GM18909 (cell line): ENCODE results near the gene ABHD3.
"Not testable (repeated sequence)": the region's sequence is repeated elsewhere in the genome, so short reads cannot be mapped to it uniquely, and the experiment has no call there.

Source experiments
- ATAC-seq: cut with Tn5 transposase; IDR thresholded peaks from one replicate; pipeline ENCODE4 v1.9.1; 2021; ENCODE audit warnings: mild to moderate bottlenecking; ENCODE audit not compliant: unreplicated experiment, poor library complexity

The ABHD3 gene

DNA sequence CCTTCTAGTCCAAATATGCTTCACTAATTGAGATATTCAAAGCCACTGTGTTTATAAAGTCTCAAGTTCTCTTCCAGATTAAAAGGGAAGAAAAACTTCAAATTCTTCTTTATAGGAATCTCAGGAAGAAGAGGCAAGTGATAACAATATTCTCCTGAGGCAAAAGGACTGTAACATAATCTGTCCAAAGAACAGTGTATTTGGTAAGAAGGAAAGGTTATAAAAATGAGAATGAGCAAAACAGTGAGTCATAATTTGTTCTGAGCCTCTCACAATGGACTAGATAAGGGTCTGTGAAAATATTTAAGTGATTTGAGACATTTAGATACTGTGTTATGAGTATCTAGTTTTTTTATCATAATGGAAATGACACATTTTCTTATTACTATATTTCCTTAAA lies 48.2 kb downstream of the ABHD3 start:
- ATAC-seq = no peak

DNA sequence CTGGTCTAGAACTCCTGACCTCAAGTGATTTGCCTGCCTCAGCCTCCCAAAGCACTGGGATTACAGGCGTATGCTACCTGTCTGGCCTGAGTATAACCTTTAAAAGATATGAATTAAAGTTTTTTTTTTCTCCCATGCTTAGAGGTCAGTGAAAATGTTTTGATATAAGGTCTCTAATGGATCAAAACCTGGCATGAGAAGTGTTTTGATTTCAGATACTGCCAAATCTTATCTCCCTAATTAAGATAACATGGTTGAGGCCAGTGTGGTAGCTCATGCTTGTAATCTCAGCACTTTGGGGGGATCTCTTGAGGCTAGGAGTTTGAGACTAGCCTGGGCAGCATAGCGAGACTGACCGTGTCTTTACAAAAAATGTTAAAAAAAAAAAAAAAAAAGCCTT lies 51.2 kb downstream of the ABHD3 start:
- ATAC-seq = no peak

DNA sequence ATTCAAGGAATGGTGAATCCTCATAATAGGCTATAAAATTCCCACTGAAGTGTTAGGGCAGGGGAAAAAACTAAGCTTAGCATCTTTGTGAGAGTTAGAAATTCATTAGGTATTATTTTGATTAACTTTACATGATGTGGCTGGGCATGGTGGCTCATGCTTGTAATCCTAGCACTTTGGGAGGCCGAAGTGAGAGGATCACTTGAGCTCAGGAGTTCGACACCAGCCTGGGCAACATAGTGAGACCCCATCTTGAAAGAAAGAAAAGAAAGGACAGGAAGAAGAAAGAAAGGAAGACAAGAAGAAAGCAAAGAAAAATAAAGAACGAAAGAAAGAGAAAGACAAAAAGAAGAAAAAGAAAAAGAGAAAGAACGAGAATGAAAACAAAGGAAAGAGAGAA lies 52.5 kb downstream of the ABHD3 start:
- ATAC-seq = no peak

DNA sequence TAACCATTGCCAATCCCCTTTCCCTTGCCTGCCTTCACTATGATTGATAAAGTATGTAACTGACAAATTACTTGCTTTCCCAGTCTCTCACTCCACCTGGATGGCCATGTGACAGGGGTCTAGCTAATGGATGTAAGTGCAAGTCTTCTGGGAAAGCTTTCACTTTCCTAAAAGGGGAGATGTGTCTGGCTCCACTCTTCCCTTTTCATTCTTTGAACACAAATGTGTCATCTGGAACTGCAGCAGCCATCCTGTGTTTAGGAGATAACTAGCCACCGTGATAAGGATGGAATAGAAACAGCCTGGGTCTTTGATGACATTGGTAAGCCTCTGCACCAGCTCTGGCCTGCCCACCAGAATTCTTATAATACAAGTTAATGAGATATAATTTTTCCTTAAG lies 54.3 kb downstream of the ABHD3 start:
- ATAC-seq = no peak

DNA sequence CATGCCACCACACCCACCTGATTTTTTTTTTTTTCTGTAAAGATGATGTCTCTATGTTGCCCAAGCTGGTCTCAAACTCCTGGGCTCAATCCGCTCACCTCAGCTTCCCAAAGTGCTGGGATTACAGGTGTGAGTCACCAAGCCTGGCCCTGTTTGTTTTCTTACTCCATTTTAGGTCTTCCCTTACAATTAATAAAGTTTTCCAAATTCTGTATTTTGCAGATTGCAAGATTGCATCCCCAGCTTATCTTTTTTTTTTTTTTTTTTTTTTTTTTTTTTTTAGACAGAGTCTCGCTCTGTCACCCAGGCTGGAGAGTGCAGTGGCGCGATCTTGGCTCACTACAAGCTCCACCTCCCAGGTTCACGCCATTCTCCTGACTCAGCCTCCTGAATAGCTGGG lies 64.2 kb downstream of the ABHD3 start:
- ATAC-seq = not testable (repeated sequence)

DNA sequence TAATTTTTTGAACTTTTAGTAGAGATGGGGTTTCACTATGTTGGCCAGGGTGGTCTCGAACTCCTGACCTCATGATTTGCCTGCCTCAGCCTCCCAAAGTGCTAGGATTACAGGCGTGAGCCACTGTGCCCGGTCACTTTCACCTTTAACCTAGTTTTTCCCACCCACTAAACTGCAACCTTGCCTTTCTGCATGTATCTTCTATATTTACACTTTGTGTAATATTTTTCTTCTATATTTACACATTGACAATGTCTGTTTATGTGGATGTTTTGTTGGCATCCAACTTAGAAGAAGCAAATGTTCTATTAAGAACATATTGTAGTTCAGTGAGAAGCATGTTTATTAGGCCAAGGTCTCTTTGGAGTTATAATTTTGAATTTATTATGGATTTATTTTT lies 65.8 kb downstream of the ABHD3 start:
- ATAC-seq = no peak

DNA sequence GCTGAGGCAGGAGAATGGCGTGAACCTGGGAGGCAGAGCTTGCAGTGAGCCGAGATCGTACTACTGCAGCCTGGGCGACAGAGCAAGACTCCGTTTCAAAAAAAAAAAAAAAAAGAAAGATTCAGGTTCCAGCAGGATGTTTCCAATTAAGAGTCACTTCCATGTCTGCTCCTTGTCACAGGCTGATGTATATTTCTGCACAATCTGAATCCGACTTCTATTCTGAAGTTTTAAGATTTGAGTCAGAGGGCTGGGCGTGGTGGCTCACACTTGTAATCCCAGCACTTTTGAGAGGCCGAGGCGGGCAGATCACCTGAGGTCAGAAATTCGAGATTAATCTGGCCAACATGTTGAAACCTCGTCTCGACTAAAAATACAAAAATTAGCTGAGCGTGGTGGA lies 67.8 kb downstream of the ABHD3 start:
- ATAC-seq = no peak

DNA sequence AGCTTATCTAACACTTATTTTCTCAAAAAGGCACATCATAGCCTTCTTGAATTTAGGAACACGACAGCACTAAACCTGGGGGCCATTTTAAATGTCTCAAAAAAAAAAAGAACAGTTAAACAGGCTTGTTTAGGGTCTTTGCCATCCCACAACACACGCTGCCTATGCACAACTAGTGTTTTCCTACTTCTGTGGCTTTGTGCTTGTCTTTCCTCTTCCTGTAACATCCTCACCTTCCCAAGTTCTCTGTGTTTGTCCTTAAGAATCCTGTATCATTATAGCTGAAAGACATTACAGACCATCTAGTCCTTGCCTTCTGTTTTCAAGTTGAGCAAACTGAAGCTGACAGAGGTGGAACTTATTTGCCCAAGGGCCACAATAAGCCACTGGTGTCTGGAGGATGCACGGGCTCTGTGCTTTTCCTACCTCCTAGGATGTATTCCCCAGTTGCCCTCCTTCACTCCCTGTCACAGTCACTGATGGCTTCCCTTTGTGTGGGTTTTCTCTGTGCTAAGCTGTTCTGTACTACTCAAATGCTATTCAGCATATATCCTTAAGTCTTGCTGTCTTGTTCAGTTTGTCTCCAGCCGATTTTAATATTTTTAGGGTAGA lies 69.9 kb downstream of the ABHD3 start:
- ATAC-seq = no peak

DNA sequence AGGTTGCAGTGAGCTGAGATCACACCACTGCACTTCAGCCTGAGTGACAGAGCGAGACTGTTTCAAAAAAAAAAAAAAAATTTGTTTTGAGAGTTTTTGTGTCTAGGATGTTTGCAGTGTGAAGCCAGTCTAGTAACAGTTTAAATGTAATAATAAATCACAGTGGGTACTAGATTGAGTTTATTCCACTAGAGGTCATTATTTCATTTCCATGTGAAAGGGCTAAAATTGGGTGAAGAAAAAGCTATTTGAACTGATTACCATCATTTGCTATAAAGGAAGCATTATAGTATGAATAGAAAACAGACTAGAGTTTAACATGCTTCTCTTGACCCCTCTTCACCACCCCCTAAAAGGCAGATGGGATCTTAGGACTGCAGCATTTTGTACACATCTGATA lies 72.2 kb downstream of the ABHD3 start:
- no peak for ATAC-seq

DNA sequence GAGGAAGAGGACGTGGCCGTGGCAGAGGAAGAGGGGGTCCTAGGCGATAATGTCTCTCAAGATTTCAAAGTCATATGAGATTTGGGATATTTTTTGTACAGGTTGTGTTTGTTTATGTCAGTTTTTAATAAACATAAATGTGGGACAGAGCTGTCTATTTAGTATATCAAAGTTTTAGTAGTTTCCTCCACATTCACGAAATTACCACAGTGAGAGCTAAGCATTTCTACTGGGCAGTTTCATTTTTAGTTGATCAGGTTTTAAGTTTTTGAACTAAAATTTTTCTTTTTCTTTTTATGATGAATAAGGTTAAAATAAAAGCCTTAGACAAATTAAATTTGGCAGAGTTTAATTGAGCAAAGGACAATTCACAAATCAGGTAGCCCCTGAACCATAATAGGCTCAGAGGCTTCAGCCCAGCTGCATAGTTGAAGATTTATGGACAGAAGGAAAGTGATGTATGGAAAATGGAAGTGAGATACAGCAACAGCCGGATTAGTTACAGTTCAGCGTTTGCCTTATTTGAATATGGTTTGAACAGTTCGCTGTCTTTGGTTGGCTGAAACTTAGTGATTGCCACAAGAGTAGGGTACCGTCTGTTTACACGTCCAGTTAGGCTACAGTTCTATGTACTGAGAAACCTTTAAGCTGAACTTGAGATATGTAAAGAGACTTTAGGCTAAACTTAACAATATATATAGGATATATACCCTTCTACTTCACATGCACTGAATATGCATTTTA lies 75.3 kb downstream of the ABHD3 start:
- ATAC-seq = peak; percentile 88

DNA sequence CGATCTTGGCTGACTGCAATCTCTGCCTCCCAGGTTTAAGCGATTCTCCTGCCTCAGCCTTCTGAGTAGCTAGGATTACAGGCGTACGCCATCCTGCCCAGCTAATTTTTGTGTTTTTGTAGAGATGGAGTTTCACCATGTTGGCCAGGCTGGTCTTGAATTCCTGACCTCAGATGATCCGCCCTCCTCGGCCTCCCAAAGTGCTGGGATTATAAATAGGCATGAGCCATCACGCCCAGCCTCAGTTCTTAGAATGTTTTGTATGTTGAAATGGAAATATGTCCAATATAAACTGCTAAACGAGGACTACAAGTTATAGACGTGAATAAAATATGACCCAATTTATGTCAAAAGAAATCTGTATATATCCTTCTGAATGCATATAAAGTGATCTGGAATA lies 82.9 kb downstream of the ABHD3 start:
- ATAC-seq = not testable (repeated sequence)

DNA sequence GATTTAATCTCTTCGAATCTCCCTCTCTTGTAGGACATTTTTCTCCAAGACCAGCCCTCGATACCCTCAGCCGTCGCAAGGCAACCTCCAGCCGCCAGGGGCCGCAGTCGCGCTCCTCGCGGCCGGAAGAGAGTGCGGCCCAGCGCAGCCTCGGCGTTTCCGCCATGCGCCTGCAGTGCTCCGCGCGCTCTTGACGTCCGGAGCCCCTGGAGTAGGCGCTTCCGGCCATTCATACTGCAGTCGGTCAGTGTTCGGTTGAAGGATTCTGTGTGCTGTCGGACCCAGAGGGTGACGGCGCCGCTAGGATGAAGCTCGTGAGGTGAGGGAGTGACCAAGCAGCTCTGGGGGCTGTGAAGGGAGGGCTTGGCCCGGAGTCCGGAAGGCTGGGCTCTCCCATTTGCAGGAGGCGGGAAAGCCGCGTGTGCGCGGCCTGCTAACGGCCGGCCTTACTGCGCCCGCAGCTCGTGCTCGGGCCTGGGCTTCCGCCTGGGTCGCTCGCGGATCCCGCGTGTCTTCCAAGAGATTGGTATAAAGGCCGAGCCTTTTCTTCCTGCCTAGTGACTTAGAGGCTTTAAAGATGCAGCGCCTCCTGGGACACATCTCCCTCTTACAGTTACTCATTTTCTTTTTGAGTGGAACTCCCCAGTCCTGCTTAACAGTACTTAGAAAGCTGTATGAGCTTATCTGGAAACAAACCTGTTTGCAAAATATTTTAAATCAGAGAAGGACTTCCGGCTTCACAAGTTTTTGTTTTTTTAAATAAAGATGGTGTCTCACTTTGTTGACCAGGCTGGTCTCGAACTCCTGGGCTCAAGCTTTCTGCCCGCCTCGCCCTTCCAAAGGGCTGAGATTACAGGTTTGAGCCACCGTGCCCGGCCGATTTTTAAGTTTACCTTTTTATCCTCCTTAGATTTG lies 92.2 kb downstream of the ABHD3 start, which contains the start of gene SNRPD1:
TSS of gene SNRPD1 (plus strand) at position 190 of the 915 bp plus-strand sequence. CDS start at position 306, 116 bp downstream.
- peak; percentile 99 for ATAC-seq

DNA sequence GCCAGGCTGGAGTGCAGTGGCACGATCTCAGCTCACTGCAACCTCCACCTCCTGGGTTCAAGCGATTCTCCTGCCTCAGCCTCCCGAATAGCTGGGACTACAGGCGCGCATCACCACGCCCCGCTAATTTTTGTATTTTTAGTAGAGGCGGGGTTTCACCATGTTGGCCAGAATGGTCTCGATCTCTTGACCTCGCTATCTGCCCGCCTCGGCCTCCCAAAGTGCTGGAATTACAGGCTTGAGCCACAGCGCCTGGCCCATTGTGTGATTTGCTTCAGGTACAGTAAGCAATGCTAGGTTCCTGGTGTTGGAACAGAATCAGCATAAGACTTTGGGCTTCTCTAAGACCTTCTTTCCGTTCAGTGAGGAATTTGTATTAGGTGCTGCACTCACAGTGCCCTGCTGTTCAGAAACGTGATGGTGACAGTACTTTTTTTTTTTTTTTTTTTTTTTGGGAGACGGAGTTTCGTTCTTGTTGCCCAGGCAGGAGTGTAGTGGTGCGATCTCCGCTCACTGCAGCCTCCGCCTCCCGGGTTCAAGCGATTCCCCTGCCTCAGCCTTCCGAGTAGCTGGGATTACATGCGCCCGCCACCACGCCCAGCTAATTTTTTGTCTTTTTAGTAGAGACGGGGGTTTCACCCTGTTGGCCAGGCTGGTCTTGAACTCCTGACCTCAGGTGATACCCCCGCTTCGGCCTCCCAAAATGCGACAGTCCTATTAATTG lies 93.0 kb downstream of the ABHD3 start:
- peak; percentile 6 for ATAC-seq

DNA sequence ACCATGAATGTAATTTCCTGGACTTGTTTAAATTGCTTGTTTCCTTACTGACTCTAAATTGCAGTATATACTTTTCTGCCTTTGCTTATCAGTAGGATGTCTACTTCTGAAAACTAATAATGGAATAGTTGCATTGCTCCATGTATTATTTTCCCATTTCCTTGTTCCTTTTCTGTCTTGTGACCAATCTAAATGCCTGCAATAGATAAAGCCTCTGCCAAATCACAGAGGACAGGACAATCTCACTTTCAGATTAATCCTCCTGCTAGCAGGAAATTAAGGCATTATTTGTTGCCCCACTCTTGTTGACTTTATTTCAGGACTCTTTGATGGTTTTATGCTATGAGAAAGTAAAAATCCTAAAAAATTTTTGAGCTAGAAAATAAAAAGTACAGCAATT lies 99.4 kb downstream of the ABHD3 start:
- ATAC-seq = no peak

DNA sequence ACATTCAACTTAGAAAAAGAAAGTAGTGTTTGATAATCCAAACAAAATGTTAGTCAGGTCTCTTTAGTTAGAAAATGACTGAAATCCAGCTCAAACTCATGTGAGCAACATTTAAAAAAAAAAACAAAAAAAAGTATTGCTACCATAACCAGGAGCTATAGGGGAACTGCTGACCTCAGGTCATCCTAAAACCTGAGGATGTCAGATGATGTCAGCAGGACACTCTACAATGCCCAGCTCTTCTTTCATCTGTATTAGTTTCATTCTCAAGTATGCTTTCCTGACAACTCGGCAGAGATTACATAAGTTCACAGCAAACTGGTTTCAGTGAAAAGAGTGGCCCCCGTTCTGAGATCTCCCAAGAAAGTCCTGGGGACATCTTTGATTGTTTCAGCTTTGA lies 99.9 kb downstream of the ABHD3 start:
- ATAC-seq = no peak

DNA sequence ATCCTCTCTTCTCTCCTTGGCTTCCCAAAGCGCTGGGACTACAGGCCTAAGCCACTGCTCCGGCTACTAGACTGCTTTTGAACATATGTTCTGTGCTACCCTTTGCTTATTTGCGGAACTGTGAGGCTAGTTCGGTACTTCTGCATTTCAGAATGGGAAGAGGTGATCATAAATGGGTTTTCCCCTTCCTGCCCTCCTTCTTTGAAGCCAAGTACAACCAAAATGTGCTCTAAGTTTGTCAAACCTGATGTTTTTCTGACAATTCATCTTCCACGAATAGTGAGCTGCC lies 102.3 kb downstream of the ABHD3 start:
- ATAC-seq = no peak
